Activated CD4-positive, alpha-beta T cell treated with anti-CD3 and anti-CD28 coated beads, Interleukin-2, amount 10 ng/mL, durations not matched to agents 7 days and 5 days (primary cell): ENCODE results near the gene PLAGL1. TPM values are rescaled to one million over a fixed set of nuclear protein-coding genes. Genes with fewer than 3 reads are reported as not detected.
A peak's percentile ranks its signal among the peaks of the same experiment; 100 is the strongest.

Experiments used
- CTCF ChIA-PET: fragments of 350-600 bp; sonication (Branson Sonifier 250); formaldehyde crosslinking; loops from one replicate; lab custom pipeline; 2021; ENCODE audit warnings: antibody characterized with exemption; lab: Charles Lee
- POLR2A ChIA-PET: fragments of 350-600 bp; sonication (Branson Sonifier 250); formaldehyde crosslinking; loops from one replicate; lab custom pipeline; 2021; ENCODE audit warnings: antibody characterized with exemption; lab: Charles Lee
- DNase-seq: peaks from one replicate; pipeline ENCODE4 v3.0.0-alpha.2; 2020
- H3K27ac Mint-ChIP-seq: one replicate; pipeline ENCODE4 v1.8.0; 2021; ENCODE audit warnings: mild to moderate bottlenecking, moderate library complexity, mixed read lengths
- H3K27me3 Mint-ChIP-seq: one replicate; pipeline ENCODE4 v1.8.0; 2021; ENCODE audit warnings: mixed read lengths
- H3K36me3 Mint-ChIP-seq: one replicate; pipeline ENCODE4 v1.8.0; 2021; ENCODE audit warnings: low read depth, mixed read lengths
- H3K4me1 Mint-ChIP-seq: one replicate; pipeline ENCODE4 v1.8.0; 2021; ENCODE audit warnings: mixed read lengths
- H3K4me3 Mint-ChIP-seq: one replicate; pipeline ENCODE4 v1.8.0; 2021; ENCODE audit warnings: mild to moderate bottlenecking, moderate library complexity, mixed read lengths
- H3K9me3 Mint-ChIP-seq: one replicate; pipeline ENCODE4 v1.8.0; 2021; ENCODE audit warnings: mixed read lengths
- total RNA-seq, 2 experiments: library from RNA; stranded (reverse); gene quantifications; one replicate each; pipeline ENCODE4 v1.2.3, GENCODE V29; 2021

PLAGL1 gene
- total RNA-seq, 2 experiments from 2014 or later, result 4.5 to 5.7 TPM

DNA sequence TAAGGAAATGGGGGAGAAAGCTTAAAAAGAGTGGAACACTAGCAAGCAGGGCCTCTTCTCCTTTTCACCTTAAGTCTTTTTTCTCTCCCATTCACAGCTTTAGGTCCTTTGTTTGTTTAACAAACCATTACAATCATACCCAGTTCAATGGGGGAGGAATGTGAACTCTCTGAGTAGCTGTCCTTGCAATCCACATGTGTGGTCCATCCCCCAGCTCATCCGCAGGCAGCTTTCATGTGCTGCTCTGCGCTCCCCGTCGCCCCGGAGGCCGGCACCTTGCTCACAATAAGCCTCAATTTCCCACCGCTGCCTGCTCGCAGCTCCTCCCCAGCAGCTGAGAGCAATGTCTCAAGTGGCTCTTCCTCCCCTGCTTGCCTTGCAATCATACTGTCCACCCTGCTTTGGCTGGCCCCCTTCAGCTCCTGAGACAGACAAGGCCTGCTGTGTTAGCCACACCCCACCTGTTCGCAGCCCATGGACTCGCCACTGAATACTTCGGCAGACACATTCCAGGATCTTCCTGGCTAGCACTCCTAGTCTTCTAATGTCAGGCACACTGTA lies 49.1 kb downstream of the PLAGL1 start:
- no peak overlapping the region for H3K27ac Mint-ChIP-seq
- H3K4me3 Mint-ChIP-seq, result no peak overlapping the region
- H3K27me3 Mint-ChIP-seq, result no peaks in the 10 kb centered on the region
- DNase-seq, result no peak
- H3K36me3 Mint-ChIP-seq, result no peaks in the 10 kb centered on the region
- POLR2A ChIA-PET, result no interaction called here
- CTCF ChIA-PET, result interaction anchor here (1.5 kb wide), 1 partner anchor 19 kb away, joined by 8 read pairs; no protein-coding TSS in a partner anchor
- no peaks in the 10 kb centered on the region for H3K9me3 Mint-ChIP-seq
- H3K4me1 Mint-ChIP-seq, result no peaks in the 10 kb centered on the region

DNA sequence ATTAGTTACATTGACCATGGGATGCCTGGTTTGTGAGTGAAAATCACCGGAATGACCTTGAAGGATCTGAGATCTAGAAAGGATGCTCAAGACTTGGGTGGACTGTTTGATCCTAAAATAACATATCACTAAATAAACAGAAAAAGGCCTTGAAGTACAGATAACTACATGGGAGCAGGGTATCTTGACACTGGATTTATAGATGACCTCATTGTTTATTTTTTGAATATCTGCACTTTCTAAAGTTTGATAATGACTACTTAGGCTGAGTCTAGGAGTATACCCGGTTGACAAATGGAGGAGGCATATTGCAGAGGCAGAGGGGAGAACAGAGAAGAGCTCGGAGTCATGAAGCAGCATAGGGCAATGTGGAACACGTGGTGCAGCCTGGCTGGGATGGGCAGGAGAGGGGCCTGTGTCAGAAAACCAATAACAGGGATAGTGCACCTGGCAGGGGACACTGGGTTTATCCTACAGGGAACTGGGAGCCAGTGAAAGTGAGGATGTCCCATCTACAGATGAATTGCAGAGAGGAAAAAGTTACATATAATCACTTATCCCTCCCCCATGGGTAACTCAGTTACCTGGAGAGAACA lies 50.3 kb downstream of the PLAGL1 start:
- Mint-ChIP-seq H3K9me3 (no peaks in the 10 kb centered on the region), H3K36me3 (no peaks in the 10 kb centered on the region), H3K4me1 (no peaks in the 10 kb centered on the region), H3K27ac (no peak overlapping the region), H3K4me3 (no peak overlapping the region), H3K27me3 (no peaks in the 10 kb centered on the region)
- POLR2A ChIA-PET, result no interaction called here
- no peak for DNase-seq
- CTCF ChIA-PET, result interaction anchor here (1.5 kb wide), 1 partner anchor 18 kb away, joined by 8 read pairs; no protein-coding TSS in a partner anchor

DNA sequence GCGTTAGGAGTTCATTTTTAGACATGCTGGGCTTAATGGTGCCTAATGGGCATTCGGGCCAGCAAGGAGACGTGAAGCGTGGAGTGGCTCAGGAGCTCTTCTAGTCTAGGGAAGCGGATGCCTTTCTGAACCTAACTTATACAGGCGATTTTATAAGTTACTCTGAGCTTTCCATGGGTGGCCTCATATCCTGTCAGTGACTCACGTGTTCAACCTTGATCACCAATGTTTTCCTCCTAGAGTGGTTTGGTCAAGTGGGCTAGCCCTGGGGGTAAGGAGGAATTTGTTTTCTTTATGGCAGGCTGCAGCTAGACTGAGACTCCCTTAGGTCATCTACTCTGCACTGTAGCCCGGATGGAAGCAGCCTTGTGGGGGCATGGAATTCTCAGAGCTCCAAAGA lies 52.1 kb downstream of the PLAGL1 start:
- no peak overlapping the region for H3K27ac Mint-ChIP-seq
- POLR2A ChIA-PET, result no interaction called here

DNA sequence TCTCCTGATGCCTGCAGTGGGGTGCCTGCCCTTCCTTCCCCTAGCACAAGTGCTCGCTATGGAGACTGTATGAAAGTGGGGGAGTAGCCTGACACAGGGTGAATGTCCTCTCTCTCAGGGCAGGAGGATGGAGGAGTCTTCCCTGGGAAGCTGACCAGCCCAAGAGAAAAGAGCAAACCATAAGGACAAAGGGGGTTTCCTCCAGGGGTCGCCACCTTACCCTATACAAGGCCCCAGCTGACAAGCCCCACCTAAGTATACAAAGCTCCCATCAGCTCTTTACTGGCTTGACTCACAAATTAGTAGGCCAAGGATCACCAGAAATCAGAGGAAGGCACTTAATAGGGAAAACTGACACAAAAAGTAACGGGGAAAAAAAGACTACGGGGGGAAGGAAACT lies 54.1 kb downstream of the PLAGL1 start:
- H3K4me3 Mint-ChIP-seq, result no peak overlapping the region
- no peaks in the 10 kb centered on the region for H3K36me3 Mint-ChIP-seq
- POLR2A ChIA-PET, result no interaction called here
- no peak overlapping the region for H3K27ac Mint-ChIP-seq
- H3K4me1 Mint-ChIP-seq, result no peaks in the 10 kb centered on the region
- no peak for DNase-seq
- H3K27me3 Mint-ChIP-seq, result no peaks in the 10 kb centered on the region
- no peaks in the 10 kb centered on the region for H3K9me3 Mint-ChIP-seq
- CTCF ChIA-PET, result interaction anchor here (1.0 to 1.1 kb wide), 2 partner anchors 8 to 21 kb away, joined by 3 to 5 read pairs; no protein-coding TSS in a partner anchor

More for the DNA sequence above, 52.1 kb downstream of the PLAGL1 start:
- DNase-seq, result no peak
- Mint-ChIP-seq H3K4me1 (no peaks in the 10 kb centered on the region), H3K4me3 (no peak overlapping the region), H3K9me3 (no peaks in the 10 kb centered on the region), H3K27me3 (no peaks in the 10 kb centered on the region), H3K36me3 (no peaks in the 10 kb centered on the region)
- CTCF ChIA-PET, result interaction anchor here (0.6 to 1.0 kb wide), 2 partner anchors 16 to 589 kb away, joined by 3 read pairs; no protein-coding TSS in a partner anchor

DNA sequence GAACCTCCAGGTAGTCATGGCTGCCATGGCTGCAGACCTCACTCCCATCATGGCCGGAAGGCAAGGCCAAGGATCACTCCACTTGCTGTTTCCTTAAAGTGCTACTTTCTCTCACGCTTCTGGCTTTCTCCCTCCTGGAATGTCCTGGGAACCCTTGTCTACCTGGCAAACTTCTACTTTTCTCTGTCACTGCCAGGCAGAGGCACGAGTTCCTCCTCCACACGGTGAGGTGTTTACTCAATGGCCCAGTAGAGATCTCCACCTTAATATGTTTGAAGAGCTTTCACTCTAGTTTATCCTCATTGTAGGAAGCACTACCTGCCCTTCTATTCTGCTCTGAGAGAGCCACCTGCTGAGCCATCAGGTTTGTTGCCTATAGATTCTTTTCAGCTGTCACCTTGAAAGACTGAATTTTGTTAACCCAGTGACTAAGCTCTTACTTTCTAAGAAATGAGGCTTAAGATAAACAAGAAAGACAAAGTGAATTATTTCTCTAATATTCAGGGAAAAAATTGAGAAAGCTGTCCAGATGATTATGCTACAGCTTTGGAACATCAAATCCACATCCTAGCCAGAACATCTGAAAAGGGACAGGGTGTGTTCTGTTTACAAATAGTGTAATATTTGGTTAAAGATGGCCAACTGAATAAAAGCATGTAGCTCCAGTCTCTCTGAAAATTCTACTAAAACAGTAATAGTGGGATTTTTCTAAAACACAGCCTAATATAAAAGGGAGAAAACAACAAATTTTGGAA lies 54.9 kb downstream of the PLAGL1 start:
- Mint-ChIP-seq H3K27me3 (no peaks in the 10 kb centered on the region), H3K27ac (no peak overlapping the region), H3K4me3 (no peak overlapping the region), H3K9me3 (no peaks in the 10 kb centered on the region), H3K36me3 (no peaks in the 10 kb centered on the region), H3K4me1 (no peaks in the 10 kb centered on the region)
- POLR2A ChIA-PET, result no interaction called here
- DNase-seq, result no peak
- CTCF ChIA-PET, result interaction anchor here (1.0 to 1.1 kb wide), 2 partner anchors 9 to 20 kb away, joined by 3 to 5 read pairs; no protein-coding TSS in a partner anchor

DNA sequence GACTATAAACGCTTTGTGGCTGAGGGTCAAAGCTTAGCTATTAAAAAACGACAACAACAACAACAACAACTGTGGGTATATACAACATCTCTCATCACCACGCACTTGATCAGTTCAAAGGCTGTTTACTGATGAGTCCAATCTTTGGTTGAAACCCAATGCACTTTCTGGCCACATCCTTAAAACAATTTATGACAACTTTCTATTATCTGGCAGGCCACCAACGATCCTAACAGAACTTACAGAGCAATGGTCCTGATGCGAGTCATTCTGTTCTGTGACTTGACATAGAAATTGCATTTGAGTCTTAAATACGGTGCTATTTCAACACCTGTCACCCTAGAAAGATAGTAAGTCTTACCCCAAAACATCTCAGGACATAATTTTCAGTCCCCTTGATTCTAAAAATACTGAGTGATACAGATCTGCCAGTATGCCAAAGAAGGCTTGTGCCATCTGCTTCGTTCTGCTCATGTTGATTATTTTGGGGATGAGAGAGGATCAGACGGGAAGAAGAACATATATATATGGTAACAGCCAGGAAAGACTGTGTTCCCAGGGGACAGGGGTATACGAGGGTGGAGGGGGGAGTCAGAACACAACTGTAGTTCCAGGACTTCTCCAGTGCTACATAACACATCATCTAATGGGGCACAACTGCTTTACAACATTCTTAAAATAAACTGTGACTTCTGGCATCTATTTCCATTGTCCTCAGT lies 55.8 kb downstream of the PLAGL1 start:
- no peak overlapping the region for H3K4me3 Mint-ChIP-seq
- H3K9me3 Mint-ChIP-seq, result no peaks in the 10 kb centered on the region
- ChIA-PET POLR2A (no interaction called here), CTCF (interaction anchor here (2.4 kb wide), 1 partner anchor 12 kb away, joined by 9 read pairs; no protein-coding TSS in a partner anchor)
- no peaks in the 10 kb centered on the region for H3K4me1 Mint-ChIP-seq
- no peak for DNase-seq
- H3K36me3 Mint-ChIP-seq, result no peaks in the 10 kb centered on the region
- no peaks in the 10 kb centered on the region for H3K27me3 Mint-ChIP-seq
- H3K27ac Mint-ChIP-seq, result no peak overlapping the region

DNA sequence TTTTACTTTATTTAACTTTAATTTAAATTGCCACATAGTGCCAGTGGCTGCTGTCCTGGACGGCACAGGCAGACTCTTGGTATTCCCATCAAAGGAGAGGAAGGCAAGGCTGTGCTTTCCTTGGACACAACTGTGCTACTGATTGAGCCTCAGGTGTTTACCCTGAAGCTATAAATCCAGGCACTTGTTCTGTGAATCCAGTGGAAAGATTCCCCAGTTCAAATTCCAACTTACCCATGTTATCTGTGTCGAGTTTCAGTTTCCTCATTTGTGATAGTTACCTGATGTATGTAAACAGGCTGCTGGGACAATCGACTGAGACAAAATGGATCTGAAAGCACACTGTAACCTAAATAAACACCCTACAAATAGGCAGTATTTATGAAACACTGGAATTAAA lies 57.2 kb downstream of the PLAGL1 start:
- Mint-ChIP-seq H3K9me3 (no peaks in the 10 kb centered on the region), H3K36me3 (no peaks in the 10 kb centered on the region), H3K27ac (no peak overlapping the region), H3K27me3 (no peaks in the 10 kb centered on the region), H3K4me1 (no peaks in the 10 kb centered on the region), H3K4me3 (no peak overlapping the region)
- POLR2A ChIA-PET, result no interaction called here
- CTCF ChIA-PET, result interaction anchor here (1.2 to 2.4 kb wide), 3 partner anchors 11 to 72 kb away, joined by 3 to 9 read pairs (median 3); no protein-coding TSS in a partner anchor
- DNase-seq, result no peak

DNA sequence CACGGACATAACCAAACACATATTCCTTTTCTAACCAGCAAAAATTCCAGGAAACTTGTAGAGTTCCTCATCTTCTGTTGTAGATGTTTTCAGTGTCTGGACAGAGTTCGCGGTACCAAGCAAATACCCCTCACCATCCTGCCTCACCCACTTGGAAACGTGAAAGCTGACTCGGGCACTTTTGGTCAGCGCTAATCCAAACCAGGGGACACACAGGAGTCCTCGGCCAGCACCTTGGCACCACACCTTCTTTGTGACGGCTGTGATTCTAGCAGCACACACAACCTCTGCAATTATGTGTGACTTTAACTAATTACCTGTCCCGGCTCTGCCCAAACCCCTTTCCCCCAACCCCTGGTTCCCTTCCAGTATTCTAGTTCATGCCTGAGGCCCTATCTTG lies 58.1 kb downstream of the PLAGL1 start:
- no peaks in the 10 kb centered on the region for H3K27me3 Mint-ChIP-seq
- no peaks in the 10 kb centered on the region for H3K9me3 Mint-ChIP-seq
- no peak overlapping the region for H3K27ac Mint-ChIP-seq
- no peak for DNase-seq
- no peak overlapping the region for H3K4me3 Mint-ChIP-seq
- ChIA-PET CTCF (interaction anchor here (2.4 kb wide), 1 partner anchor 10 kb away, joined by 9 read pairs; no protein-coding TSS in a partner anchor), POLR2A (no interaction called here)
- H3K36me3 Mint-ChIP-seq, result no peaks in the 10 kb centered on the region
- no peaks in the 10 kb centered on the region for H3K4me1 Mint-ChIP-seq

DNA sequence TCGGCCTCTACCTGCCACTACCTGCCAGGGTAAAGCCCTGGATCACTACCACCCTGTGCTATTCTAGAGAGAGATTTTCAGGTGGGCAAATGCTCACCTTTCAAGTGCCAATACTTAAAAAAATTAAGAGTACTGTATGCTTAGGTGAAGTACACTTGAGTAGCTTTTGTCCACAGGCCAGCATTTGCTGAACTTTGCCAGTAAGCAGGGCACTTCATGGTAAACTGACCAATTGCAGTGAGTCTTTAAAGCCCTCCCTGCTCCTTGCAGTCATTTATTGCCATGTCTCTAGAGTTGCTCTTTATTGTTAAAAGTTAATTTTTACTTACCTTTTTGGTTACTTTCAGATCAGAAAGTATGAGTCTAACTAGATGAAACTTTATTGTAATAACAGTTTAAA lies 58.5 kb downstream of the PLAGL1 start:
- H3K9me3 Mint-ChIP-seq, result no peaks in the 10 kb centered on the region
- ChIA-PET CTCF (no interaction called here), POLR2A (no interaction called here)
- no peaks in the 10 kb centered on the region for H3K36me3 Mint-ChIP-seq
- H3K27me3 Mint-ChIP-seq, result no peaks in the 10 kb centered on the region
- no peak overlapping the region for H3K4me3 Mint-ChIP-seq
- no peak overlapping the region for H3K27ac Mint-ChIP-seq
- DNase-seq, result no peak
- H3K4me1 Mint-ChIP-seq, result no peaks in the 10 kb centered on the region

DNA sequence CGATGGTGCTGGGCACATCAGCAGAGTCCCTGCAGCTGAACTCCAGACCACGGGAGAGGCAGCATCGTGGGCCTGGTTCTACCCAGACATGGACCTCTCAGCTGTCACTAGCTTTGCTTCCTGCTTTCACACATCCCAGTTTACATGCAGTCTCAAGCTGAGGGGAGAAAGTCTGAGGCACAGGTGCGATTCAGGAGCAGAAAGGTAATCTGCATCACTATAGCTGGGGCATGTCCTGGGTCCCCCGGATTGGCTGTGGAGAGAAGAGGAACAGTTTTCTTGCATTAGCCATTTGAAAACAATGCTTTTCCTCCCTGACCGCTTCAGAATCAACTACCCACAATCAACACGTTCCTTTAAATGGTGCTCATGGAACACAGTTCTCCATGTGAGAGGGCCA lies 59.9 kb downstream of the PLAGL1 start:
- Mint-ChIP-seq H3K36me3 (no peaks in the 10 kb centered on the region), H3K4me3 (no peak overlapping the region), H3K4me1 (no peaks in the 10 kb centered on the region), H3K9me3 (no peaks in the 10 kb centered on the region), H3K27ac (no peak overlapping the region), H3K27me3 (no peaks in the 10 kb centered on the region)
- ChIA-PET CTCF (no interaction called here), POLR2A (no interaction called here)
- DNase-seq, result no peak

DNA sequence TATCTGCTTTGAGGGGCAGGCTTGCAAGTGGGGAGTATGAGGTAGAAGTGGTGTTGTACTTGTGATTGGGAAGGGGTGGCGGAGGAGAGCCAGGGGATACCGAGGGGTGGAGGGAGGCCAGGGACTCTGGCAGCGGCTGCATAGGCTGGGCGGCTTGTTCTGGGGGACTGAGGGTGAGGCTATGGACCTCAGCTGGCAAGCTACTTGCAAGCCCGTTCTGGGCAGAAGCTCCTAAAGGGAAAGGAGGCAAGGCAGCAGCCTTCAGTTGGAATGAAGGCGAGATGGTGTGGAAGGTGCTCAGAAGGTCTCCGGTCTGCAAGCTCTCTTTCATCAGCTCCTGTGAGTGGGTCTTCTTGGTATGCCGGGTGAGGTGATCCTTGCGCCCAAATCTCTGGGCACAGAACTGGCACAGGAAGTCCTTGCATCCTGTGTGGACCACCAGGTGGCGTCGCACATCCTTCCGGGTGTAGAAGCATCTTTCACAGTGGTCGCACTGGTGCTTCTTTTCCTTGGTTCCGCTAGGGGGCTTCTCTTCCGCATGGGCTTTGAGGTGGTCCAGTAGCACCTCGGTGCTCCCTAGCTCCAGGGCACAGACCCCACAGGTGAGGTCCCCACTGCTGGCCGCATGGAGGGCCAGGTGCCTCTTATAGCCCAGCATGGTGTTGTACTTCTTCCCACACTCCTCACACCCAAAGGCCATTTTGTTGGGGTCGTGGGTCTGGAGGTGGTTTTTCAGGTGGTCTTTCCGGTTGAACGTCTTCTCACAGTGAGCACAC lies 66.0 kb downstream of the PLAGL1 start:
- Mint-ChIP-seq H3K36me3 (no peaks in the 10 kb centered on the region), H3K27ac (no peak overlapping the region), H3K27me3 (no peaks in the 10 kb centered on the region), H3K4me3 (no peak overlapping the region), H3K4me1 (peaks cover 6% of the 10 kb centered on the region), H3K9me3 (no peaks in the 10 kb centered on the region)
- ChIA-PET POLR2A (no interaction called here), CTCF (interaction anchor here (1.4 to 1.7 kb wide), 4 partner anchors 9 to 369 kb away, joined by 5 to 6 read pairs (median 6); no protein-coding TSS in a partner anchor)
- peak; percentile 71 for DNase-seq
